OCI-LY7 (cell line): ENCODE data around the gene CLEC4F.

Experiments used
- EZH2phosphoT487 ChIP-seq: fragments of 200-600 bp; sonication (generic); IDR thresholded peaks from 2 replicates; pipeline ENCODE4 v1.6.1; 2018; ENCODE audit warnings: low read depth, borderline replicate concordance, mild to moderate bottlenecking, mixed run types, antibody characterized with exemption, low read length, moderate library complexity, mixed read lengths
- TF ChIP-seq, protein P1 (sequence below): fragments of 200-600 bp; sonication (generic); conservative IDR thresholded peaks from 2 replicates; pipeline ENCODE4 v1.5.1; 2014; ENCODE audit warnings: mild to moderate bottlenecking, antibody characterized with exemption, low read length, moderate library complexity, mixed read lengths

DNA sequence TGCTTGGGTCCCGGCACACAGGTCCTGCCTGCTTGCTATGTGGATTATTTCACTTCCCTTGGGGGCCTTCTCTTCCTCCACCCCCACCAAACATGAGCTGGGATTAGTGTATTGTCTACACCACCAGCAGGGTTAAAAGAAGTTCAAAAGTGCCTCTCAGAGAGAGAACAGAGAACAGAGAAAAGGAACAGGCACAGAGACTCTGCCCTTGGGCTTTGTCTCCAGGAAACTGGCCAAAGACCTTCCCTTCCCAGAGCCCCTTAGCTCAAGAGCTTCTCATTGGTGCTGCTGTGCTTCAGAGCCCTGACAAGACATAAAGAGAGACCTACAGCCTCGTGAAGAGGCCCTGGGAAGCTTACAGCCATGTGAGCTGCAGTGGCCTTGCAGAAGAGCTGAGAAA is 22.9 kb downstream of the CLEC4F start:
- TF ChIP-seq, protein P1, sequence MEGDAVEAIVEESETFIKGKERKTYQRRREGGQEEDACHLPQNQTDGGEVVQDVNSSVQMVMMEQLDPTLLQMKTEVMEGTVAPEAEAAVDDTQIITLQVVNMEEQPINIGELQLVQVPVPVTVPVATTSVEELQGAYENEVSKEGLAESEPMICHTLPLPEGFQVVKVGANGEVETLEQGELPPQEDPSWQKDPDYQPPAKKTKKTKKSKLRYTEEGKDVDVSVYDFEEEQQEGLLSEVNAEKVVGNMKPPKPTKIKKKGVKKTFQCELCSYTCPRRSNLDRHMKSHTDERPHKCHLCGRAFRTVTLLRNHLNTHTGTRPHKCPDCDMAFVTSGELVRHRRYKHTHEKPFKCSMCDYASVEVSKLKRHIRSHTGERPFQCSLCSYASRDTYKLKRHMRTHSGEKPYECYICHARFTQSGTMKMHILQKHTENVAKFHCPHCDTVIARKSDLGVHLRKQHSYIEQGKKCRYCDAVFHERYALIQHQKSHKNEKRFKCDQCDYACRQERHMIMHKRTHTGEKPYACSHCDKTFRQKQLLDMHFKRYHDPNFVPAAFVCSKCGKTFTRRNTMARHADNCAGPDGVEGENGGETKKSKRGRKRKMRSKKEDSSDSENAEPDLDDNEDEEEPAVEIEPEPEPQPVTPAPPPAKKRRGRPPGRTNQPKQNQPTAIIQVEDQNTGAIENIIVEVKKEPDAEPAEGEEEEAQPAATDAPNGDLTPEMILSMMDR, result no peak
- no peak for TF ChIP-seq EZH2phosphoT487
